Measurements from ENCODE around the gene ST6GAL2. TPM values are rescaled to one million over a fixed set of nuclear protein-coding genes. Genes with fewer than 3 reads are reported as not detected.

ST6GAL2 gene
- total RNA-seq, 2 donors from 2014 or later, result 1.7 to 2.5 TPM

DNA sequence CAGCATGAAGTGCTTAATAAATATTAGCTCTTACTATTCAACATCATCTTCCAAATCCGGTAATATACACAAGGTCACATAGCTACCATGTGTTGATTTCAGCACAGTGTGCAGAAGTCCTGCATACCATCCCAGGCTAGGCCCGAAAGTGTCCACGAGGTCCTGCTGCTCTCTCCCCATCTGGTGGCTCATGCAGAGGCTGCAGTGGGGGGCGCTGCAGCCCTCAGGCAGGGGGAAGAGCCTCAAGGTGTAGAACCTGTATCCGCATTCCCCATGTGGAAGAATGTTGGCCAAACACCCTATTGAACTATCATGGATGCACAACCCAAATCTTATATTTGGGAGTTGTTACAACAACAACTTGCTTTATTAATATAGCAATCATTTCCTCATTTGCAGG, 88.5 kb downstream of the ST6GAL2 start:
- Histone ChIP-seq H3K27me3 (no peaks in the 10 kb centered on the region), H3K4me3 (no peak overlapping the region), H3K36me3 (no peaks in the 10 kb centered on the region), H3K4me1 (no peaks in the 10 kb centered on the region), H3K27ac (no peak overlapping the region), H3K9me3 (no peaks in the 10 kb centered on the region), H3K9ac (ENCODE audit: low read depth in 2 of 2, low read length in 2 of 2) (no peak overlapping the region)
- TF ChIP-seq CTCF (IDR thresholded peaks at IDR 0.05), result no peak
- intact Hi-C loops (cut with DNase I), result no loop called here
- DNase-seq, result no peak

DNA sequence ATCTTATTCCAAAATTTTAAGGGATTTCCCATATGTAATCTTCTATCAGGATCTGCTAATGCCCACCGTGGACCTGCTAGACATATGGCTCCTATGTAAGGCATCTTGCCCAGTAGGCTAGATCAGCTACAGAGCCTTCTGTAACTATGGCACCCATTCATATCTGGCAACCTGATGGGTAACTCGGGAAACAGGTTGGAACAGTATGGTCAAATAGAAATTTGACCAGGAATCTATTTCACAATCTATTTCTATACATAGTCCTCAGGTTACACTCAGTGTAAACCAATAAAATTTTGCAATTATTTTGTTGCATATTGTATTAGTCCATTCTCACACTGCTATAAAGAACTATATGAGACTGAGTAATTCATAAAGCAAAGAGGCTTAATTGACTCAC, 93.3 kb downstream of the ST6GAL2 start:
- Histone ChIP-seq H3K9ac (ENCODE audit: low read depth in 2 of 2, low read length in 2 of 2) (no peak overlapping the region), H3K4me3 (no peak overlapping the region), H3K9me3 (no peaks in the 10 kb centered on the region), H3K36me3 (no peaks in the 10 kb centered on the region), H3K27ac (no peak overlapping the region), H3K27me3 (no peaks in the 10 kb centered on the region), H3K4me1 (no peaks in the 10 kb centered on the region)
- intact Hi-C loops (cut with DNase I), result no loop called here
- no peak for TF ChIP-seq CTCF (IDR thresholded peaks at IDR 0.05)
- no peak for DNase-seq

- Histone ChIP-seq H3K9ac (ENCODE audit: low read depth in 2 of 2, low read length in 2 of 2) (no peak overlapping the region), H3K4me3 (no peak overlapping the region), H3K27me3 (no peaks in the 10 kb centered on the region), H3K36me3 (no peaks in the 10 kb centered on the region), H3K4me1 (no peaks in the 10 kb centered on the region), H3K27ac (no peak overlapping the region), H3K9me3 (no peaks in the 10 kb centered on the region)
- TF ChIP-seq CTCF (IDR thresholded peaks at IDR 0.05), result no peak
- DNase-seq, result no peak
- intact Hi-C loops (cut with DNase I), result no loop called here
Measured at GRCh38 chr2:106789185-106789584, 96.8 kb downstream of the ST6GAL2 start.

- DNase-seq, result no peak
- Histone ChIP-seq H3K9ac (ENCODE audit: low read depth in 2 of 2, low read length in 2 of 2) (no peak overlapping the region), H3K27ac (no peak overlapping the region), H3K4me1 (no peaks in the 10 kb centered on the region), H3K9me3 (no peaks in the 10 kb centered on the region), H3K27me3 (no peaks in the 10 kb centered on the region), H3K36me3 (no peaks in the 10 kb centered on the region), H3K4me3 (no peak overlapping the region)
- no peak for TF ChIP-seq CTCF (IDR thresholded peaks at IDR 0.05)
- intact Hi-C loops (cut with DNase I), result no loop called here
Measured at GRCh38 chr2:106782681-106783080, 103.3 kb downstream of the ST6GAL2 start.

DNA sequence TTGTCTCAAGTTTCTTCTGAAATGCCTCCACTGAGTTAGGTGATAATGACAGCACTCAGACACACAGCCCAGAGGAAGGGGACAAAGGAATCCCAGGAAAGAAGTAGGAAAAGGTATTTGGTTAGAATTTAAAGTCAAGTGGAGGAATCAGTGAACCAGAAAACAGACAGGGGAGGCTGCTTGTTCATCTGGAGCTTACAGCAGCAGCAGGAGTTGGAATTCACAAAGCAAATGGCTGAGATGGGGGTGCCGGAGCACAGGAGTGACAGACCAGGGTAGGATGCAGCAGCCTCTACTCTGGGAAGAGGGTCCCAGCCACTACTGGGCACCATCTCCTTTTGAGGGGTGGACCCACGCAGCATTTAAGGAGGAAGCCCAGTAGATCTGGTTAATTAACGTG, 104.8 kb downstream of the ST6GAL2 start:
- no peaks in the 10 kb centered on the region for H3K36me3 ChIP-seq
- H3K9ac ChIP-seq (ENCODE audit: low read depth in 2 of 2, low read length in 2 of 2), result no peak overlapping the region
- no peaks in the 10 kb centered on the region for H3K27me3 ChIP-seq
- TF ChIP-seq CTCF (IDR thresholded peaks at IDR 0.05), result no peak
- H3K27ac ChIP-seq, result no peak overlapping the region
- no peaks in the 10 kb centered on the region for H3K4me1 ChIP-seq
- H3K4me3 ChIP-seq, result no peak overlapping the region
- intact Hi-C loops (cut with DNase I), result no loop called here
- no peak for DNase-seq
- H3K9me3 ChIP-seq, result no peaks in the 10 kb centered on the region

- intact Hi-C loops (cut with DNase I), result no loop called here
- Histone ChIP-seq H3K9ac (ENCODE audit: low read depth in 2 of 2, low read length in 2 of 2) (no peak overlapping the region), H3K4me3 (no peak overlapping the region), H3K27me3 (no peaks in the 10 kb centered on the region), H3K9me3 (no peaks in the 10 kb centered on the region), H3K4me1 (no peaks in the 10 kb centered on the region), H3K36me3 (no peaks in the 10 kb centered on the region), H3K27ac (no peak overlapping the region)
- no peak for DNase-seq
- TF ChIP-seq CTCF (IDR thresholded peaks at IDR 0.05), result no peak
Measured at GRCh38 chr2:106771811-106772210, 114.2 kb downstream of the ST6GAL2 start.
